GM21423 (cell line): ENCODE results near the gene MPI.
A peak's percentile ranks its signal among the peaks of the same experiment; 100 is the strongest.
"Not testable (repeated sequence)": the region's sequence is repeated elsewhere in the genome, so short reads cannot be mapped to it uniquely, and the experiment has no call there.

ENCODE experiments used
- ATAC-seq: cut with Tn5 transposase; IDR thresholded peaks from one replicate; pipeline ENCODE4 v1.9.1; 2021; ENCODE audit warnings: mild to moderate bottlenecking, moderate library complexity; ENCODE audit not compliant: unreplicated experiment

The MPI gene

DNA sequence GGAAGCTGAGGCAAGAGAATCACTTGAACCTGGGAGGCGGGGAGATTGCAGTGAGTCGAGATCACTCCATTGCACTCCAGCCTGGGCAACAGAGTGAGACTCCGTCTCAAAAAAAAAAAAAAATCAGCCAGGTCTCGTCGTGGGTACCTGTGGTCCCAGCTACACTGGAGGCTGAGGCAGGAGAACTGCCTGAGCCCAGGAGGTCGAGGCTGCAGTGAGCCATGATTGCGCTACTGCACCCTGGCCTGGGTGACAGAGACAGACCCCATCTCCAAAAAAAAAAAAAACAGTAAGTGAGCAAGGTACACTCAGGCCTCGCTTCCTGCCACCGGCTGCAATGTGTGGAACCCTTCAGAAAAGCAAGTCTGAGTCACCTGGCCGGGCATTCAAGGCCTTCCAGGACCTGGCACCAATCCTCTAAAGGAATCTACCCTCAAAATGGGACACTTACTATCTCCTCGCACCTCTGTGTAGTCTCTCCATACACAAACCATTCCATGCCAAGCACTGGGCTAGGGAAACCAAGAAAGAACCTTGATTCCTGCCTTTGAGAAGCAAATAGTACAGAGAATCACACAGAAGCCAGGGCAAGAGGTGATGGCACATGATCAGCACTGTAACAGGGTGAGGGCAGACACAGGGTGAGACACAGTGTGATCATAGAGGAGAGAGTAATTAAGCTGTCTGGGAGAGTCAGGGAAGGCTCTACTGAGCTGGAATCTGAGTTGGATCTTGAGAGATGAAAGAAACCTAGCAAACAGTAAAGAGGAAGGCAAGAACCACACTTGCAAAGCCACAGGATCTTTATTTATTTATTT lies 26.4 kb upstream of the MPI start:
- no peak for ATAC-seq

GRCh38 chr15:74864296-74864695 lies 25.5 kb upstream of the MPI start:
- ATAC-seq = no peak

DNA sequence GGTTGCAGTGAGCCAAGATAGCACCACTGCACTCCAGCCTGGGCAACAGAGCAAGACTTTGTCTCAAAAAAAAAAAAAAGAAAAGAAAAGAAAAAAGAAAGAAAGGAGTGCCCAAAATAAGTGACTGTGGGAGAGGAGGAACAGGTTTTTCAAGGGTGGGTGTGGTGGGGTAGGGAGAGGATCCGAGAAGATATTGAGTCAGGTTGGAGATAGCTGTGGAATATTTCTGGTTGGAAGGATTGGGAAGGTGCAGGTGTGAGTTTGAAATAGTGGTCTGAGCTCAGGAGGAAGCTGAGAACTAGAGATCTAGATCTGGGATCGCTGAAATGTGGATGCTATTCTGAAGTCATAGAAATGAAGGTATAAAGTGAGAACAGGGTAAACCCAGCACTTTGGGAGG lies 24.5 kb upstream of the MPI start:
- no peak for ATAC-seq

DNA sequence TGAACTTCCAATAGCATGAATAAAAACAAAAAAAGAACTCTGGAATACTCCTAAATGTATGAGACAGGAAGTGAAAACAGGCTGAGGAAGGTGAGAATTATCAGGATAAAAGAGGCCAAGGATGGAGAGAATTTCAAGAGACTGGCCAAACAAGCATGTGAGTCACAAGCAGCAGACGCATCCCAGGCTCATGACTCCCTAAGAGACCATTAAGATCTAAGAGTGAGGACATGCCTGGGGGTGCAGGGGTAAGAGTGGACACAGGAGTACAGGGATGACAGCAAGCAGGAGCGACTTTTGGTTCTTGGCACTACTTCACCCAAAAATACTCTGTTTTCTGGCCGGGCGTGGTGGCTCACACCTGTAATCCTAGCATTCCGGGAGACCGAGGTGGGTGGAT lies 23.8 kb upstream of the MPI start:
- no peak for ATAC-seq

DNA sequence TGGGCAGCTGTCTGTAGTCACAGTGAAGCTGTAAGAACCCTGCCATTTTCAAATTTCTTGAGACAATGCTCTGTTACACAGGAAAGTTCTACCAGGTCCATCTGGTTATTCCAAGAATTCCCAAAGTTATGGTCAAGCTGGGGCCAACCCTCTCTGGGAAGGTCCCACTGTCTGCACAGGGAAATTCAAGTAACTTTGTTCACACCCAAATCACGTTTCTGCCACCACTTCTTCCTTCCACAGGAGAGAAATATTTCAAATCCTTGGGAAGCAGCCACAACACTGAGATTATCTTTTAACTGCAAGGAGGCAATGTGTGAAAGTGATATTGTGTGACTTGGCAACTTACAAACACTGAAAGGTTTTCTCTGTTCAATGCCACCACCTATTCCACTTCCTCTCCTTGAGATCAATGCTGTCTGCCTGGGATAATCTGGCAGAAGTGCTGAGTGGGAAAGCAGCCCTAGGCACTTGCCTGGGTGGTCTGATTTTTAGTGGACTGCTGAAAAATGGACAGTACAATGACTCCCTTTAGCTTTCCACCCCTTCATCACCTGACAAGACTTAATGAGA lies 22.3 kb upstream of the MPI start:
- no peak for ATAC-seq

DNA sequence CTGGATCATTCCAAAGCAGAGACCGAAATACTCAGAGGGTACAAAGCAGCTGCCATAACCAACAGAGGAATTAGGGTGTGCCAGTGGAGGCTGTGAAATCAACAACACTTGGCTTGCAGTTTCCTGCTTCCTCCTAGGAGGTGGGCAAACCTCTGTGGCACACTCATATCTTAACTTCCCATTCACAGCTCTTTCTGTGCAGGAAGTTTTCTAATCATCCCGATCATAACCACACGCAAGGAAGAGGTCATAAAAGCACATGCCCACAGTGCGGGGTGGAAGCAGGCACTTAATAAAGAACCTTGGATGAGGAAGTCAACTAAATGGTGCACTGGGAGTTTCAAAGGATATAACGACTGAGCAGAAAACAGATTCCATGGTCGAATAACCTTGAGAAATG lies 21.8 kb upstream of the MPI start:
- no peak for ATAC-seq

GRCh38 chr15:74869372-74869725 lies 20.5 kb upstream of the MPI start:
- no peak for ATAC-seq

GRCh38 chr15:74869726-74870407 lies 20.0 kb upstream of the MPI start:
- peak; percentile 57 for ATAC-seq

DNA sequence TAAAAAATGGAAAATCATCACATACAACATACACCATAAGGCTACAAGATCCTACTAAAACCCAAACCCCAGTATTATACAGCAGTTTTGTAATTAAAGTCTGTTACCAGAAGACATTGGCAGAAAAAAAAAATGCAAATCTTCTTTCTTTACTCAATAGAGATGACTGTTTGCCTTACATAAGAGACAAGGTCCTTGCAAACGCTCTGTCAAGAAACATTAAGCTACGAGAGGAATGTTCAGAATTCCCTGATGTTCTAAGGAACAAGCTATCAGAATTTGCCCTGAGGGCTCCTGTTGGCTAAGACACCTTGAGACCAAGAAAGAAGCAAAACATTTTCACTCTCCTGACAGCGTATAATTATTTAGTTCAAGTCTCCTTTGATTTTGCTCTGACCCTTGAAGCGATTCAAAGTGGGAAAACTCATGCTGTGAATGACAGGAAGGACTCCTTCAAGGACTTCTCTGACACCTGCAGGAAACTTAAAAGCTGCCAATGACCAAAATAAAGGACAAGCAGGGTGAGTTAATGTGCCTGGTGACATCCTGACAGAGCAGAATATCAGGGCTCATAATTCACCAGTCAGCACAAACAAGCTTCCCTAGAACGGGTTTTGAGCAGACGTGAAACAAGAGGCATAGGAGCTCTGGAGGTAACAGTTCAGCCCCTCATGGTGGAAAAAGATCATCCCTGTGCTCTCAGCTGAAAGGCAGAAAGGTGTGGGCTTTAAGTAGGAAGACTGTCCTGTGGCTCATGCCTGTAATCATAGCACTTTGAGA lies 19.2 kb upstream of the MPI start:
- ATAC-seq = no peak

DNA sequence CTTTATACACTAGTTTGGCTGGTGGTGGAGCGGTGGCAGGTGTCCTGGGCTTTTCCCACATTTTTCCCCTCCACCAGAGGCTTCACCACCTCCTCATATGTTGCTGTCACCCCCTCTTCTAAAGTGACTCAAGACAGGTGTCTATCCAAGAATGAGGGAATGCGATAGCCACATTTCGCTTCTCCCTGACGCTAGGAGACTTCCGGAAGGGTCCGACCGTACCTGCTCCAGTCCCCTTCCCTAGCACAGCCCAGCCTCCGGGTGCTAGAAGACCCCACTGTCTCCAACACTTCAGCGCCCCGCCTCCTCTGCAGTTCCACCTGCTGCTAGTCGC lies 17.2 kb upstream of the MPI start:
- ATAC-seq = no peak

DNA sequence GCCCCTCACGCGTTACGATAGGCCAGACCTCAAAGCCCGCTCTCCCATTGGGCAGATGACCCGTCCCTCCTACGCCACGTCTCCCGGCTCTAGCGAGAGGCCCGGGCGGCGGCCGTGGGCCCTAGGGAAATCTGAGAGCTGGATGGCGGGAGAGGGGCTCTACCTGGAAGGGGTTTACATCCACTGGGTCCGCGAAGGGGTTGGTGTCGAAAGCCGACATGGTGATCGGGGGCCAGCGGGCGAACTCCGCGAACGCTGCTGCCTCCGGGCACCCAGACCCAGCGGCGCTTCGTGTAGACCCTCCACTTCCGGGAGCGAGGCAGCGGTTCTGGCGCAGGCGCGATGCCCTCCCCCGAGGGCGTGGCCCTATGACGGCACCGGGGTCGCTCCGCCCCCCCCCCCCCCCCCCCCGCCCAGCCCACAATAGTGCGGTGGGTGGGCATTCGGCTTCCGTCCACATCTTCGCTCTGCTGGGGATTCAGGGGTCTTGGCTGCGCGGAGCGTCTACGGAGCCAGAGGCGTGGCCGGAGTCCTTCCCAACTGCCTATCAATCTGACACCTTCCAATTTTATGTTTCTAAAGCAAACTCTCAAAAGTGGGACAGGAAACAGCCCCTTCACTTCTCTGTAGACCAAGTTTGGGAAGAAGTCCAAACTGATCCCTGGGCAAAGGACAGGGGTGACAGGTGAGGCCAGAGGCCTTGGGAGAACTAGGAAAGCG lies 16.6 kb upstream of the MPI start, which contains the start of gene SCAMP2:
Gene SCAMP2 (minus strand): TSS at position 330 of the 720 bp plus-strand sequence. CDS start 110 bp downstream, at position 220.
- ATAC-seq = peak; percentile 68

- ATAC-seq = no peak
These were observed 16.0 kb upstream of the MPI start for GRCh38 chr15:74873756-74874424.

DNA sequence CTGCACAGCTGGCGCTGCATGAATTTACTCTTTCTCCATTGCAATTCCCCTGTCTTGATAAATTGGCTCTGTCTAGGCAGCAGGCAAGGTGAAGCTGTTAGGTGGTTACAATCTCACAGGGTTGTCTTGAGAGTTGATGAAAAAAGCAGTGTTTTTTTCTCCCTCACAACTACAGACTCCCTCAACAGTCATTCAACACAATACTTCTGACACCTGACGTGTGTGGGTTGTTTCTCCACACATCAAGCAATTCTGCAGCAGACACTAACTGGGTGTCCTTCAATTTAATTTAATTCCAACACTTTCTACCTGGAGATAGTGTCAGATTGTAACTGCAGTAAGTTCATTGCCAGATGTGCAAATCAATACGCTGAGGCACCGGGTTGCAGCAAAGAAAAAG lies 11.6 kb upstream of the MPI start:
- ATAC-seq = no peak

GRCh38 chr15:74882528-74882927 lies 7.3 kb upstream of the MPI start:
- no peak for ATAC-seq

- no peak for ATAC-seq
These were observed 5.2 kb upstream of the MPI start for GRCh38 chr15:74884428-74885223.

DNA sequence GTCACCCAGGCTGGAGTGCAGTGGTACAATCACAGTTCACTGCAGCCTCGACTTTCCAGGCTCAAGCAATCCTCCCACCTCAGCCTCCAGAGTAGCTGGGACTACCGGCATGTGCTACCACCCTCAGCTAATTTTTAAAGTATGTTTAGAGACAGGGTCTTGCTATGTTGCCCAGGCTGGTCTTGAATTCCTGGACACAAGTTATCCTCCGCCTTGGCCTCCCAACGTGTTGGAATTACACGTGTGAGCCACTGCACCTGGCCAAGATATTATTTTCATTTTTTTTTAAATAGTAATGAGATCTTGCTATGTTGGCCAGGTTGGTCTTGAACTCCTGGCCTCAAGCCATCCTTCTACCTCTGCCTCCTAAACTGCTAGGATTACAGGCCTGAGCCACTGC lies 4.4 kb upstream of the MPI start:
- ATAC-seq = no peak

DNA sequence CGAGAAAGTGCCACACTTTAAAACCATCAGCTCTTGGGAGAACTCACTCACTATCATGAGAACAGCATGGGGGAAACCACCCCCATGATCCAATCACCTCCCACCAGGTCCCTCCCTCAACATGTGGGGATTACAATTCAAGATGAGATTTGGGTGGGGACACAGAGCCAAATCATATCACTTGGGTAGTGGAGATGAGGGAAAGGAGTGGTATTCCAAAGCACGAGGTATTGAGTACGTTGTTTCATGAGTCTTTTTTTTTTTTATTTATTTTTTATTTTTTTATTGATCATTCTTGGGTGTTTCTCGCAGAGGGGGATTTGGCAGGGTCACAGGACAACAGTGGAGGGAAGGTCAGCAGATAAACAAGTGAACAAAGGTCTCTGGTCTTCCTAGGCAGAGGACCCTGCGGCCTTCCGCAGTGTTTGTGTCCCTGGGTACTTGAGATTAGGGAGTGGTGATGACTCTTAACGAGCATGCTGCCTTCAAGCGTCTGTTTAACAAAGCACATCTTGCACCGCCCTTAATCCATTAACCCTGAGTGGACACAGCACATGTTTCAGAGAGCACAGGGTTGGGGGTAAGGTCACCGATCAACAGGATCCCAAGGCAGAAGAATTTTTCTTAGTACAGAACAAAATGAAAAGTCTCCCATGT lies 2.2 kb upstream of the MPI start:
- ATAC-seq = not testable (repeated sequence)

GRCh38 chr15:74888716-74889115 lies 1.1 kb upstream of the MPI start:
- no peak for ATAC-seq

- no peak for ATAC-seq
These were observed 406 bp upstream of the MPI start for GRCh38 chr15:74889390-74889882.
